Panc1 (cell line): ENCODE results near the gene POLE. TPM values are rescaled to one million over a fixed set of nuclear protein-coding genes. Genes with fewer than 3 reads are reported as not detected.

Experiments used
- ATAC-seq: fragments of 200-7000 bp; cut with Tn5 transposase; 2 replicates; pipeline ENCODE4 v1.9.1; 2020; ENCODE audit warnings: mild to moderate bottlenecking, moderate library complexity
- BruUV-seq: library from RNA; stranded (reverse); fragments of 400-500 nt; replicated peaks from 2 replicates; lab custom pipeline; 2021; lab: Mats Ljungman, UMichigan
- CTCF ChIA-PET: fragments of 300-600 bp; sonication (Branson Sonifier 250); formaldehyde crosslinking; loops from one replicate; lab custom pipeline; 2022; ENCODE audit warnings: antibody characterized with exemption; lab: Charles Lee
- POLR2A ChIA-PET: fragments of 300-600 bp; sonication (Branson Sonifier 250); formaldehyde crosslinking; loops from one replicate; lab custom pipeline; 2022; ENCODE audit warnings: antibody characterized with exemption; lab: Charles Lee
- DNase-seq: peaks from one replicate; pipeline ENCODE4 v3.0.0-alpha.2; 2010; ENCODE audit warnings: low read depth, low spot score
- H3K27ac ChIP-seq: 2 replicates; pipeline ENCODE4 v1.5.1; 2011; ENCODE audit warnings: mild to moderate bottlenecking, low read length, inconsistent platforms
- H3K27me3 ChIP-seq: fragments of 200-500 bp; sonication (Bioruptor generic); 2 replicates; pipeline ENCODE4 v1.6.0; 2014; ENCODE audit warnings: low read length, inconsistent platforms; ENCODE audit not compliant: control insufficient read depth, insufficient read depth
- H3K36me3 ChIP-seq: fragments of 200-500 bp; sonication (Bioruptor generic); 2 replicates; pipeline ENCODE4 v1.5.1; 2014; ENCODE audit warnings: inconsistent platforms, mild to moderate bottlenecking, low read length, moderate library complexity; ENCODE audit not compliant: control insufficient read depth, insufficient read depth
- H3K4me1 ChIP-seq: 2 replicates; pipeline ENCODE4 v1.5.1; 2011; ENCODE audit warnings: inconsistent platforms, mild to moderate bottlenecking, low read length, moderate library complexity; ENCODE audit not compliant: control insufficient read depth, insufficient read depth
- H3K4me3 ChIP-seq, 2 experiments: 2 replicates each; pipeline ENCODE4 v1.5.1; 2011 to 2012; ENCODE audit warnings: low read depth in 2 of 2, low read length in 2 of 2, mild to moderate bottlenecking in 2 of 2, inconsistent platforms in 1 of 2, moderate library complexity in 1 of 2
- H3K9me3 ChIP-seq: fragments of 200-500 bp; sonication (Bioruptor generic); 2 replicates; pipeline ENCODE4 v1.5.1; 2014; ENCODE audit warnings: low read depth, mild to moderate bottlenecking, inconsistent platforms, low read length, moderate library complexity; ENCODE audit not compliant: control insufficient read depth, insufficient read depth
- POLR2AphosphoS5 ChIP-seq: IDR thresholded peaks from 2 replicates; pipeline ENCODE4 v1.6.1; 2012; ENCODE audit warnings: mild to moderate bottlenecking, low read depth, low read length, moderate library complexity
- SIN3A ChIP-seq: IDR thresholded peaks from 2 replicates; pipeline ENCODE4 v1.6.1; 2012; ENCODE audit warnings: low read depth, mild to moderate bottlenecking, low read length, moderate library complexity, borderline replicate concordance; ENCODE audit not compliant: insufficient read depth
- TCF7L2 ChIP-seq: IDR thresholded peaks from 2 replicates; pipeline ENCODE4 v1.6.1; 2011; ENCODE audit warnings: mild to moderate bottlenecking, low read depth, low read length, inconsistent platforms
- in situ Hi-C: cut with HindIII; loops from 2 replicates; pipeline ENCODE4 v1.10.0; 2016; ENCODE audit warnings: low sequenced_read_pairs, low pct_unique_long_range_greater_than_20kb
- intact Hi-C: fragments of 100-400 bp; cut with micrococcal nuclease; formaldehyde crosslinking; loops from one replicate; pipeline ENCODE4 v1.10.0; 2022; ENCODE audit not compliant: unreplicated experiment
- total RNA-seq: library from RNA; stranded (reverse); gene quantifications from one replicate; pipeline ENCODE4 v1.2.1, GENCODE V29; 2021; ENCODE audit not compliant: unreplicated experiment
- TF ChIP-seq, protein P1 (sequence below), 2 experiments: IDR thresholded peaks; 2 replicates each; pipeline ENCODE4 v1.6.1; 2011 to 2012; ENCODE audit warnings: low read depth in 2 of 2, control low read depth in 1 of 2, low read length in 1 of 2, mild to moderate bottlenecking in 1 of 2, moderate library complexity in 1 of 2; ENCODE audit not compliant: insufficient read depth in 1 of 2
- TF ChIP-seq, protein P2 (sequence below): fragments of 450-650 bp; IDR thresholded peaks from 2 replicates; pipeline ENCODE4 v1.5.1; 2017; ENCODE audit warnings: mild to moderate bottlenecking

The POLE gene
- total RNA-seq, 1 experiment from 2014 or later, result 112 TPM

DNA sequence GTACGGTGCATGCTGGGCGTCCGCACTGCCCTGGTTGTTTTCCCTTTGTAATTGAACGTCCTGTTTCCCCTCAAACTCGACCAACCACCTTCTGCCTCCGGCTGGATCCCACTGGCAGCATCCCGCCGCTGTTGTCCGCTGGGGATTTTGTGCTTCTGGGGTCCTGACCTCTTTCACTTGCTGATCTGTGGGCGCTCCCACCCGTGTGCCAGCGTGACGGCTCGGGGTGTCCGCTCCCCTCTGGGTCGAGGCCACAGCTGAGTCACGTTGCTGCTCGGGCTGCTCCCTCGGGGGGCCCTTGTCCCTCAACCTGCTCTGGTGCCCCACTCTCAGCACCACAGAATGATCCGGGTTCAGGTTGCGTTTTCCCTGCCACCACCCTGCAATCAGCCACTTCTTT is 31.5 kb upstream of the POLE start:
- DNase-seq (no peak), ATAC-seq (no peak)
- intact Hi-C loops, result no loop called here
- no TSS peak for BruUV-seq
- in situ Hi-C loops, result no loop called here
- H3K4me3 ChIP-seq, result no peak overlapping the region
- no peak overlapping the region for H3K27ac ChIP-seq
- ChIA-PET CTCF (no interaction called here), POLR2A (no interaction called here)
- no peak for TF ChIP-seq TCF7L2
- no peak for TF ChIP-seq POLR2AphosphoS5
- H3K27me3 ChIP-seq, result no peaks in the 10 kb centered on the region
- peaks cover 4% of the 10 kb centered on the region for H3K4me1 ChIP-seq
- no peaks in the 10 kb centered on the region for H3K9me3 ChIP-seq
- H3K36me3 ChIP-seq, result peaks cover 5% of the 10 kb centered on the region

DNA sequence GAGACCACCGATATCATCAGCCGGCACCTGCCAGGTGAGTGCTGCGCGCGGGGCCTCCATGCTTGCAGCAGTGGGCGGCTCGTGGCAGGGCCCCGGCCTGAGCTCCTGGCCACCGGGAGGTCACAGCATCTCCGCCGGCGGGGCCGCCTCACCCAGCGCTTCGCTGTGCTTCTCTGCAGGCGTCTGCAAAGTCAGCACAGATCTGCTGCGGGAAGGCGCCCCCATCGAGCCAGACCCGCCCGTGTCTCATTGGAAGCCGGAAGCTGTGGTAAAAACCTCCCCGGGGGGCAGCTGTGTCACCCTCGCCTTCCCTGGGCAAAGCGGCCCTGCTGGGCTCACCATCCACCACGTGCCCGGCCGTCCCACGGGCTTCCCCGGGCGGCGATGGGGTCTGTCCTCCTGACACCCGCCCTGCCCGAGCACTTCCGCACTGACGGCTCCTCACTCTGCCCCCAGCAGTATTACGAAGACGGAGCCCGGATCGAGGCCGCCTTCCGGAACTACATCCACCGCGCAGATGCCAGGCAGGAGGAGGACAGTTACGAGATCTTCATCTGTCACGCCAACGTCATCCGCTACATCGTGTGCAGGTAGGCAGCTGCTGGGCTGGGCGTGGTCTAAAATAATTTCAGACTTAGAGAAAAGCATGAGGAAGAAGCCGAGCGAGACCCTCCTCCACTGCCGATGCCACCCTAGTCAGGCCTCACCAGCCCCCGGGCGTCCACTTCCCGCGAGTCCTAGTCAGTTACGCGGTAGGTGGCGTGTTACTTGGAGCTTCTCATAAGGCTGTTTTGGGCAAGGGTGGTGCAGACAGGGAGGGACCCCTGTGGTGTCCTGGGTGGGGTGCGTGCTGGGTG is 30.6 kb upstream of the POLE start:
- no peaks in the 10 kb centered on the region for H3K9me3 ChIP-seq
- DNase-seq, result no peak
- BruUV-seq, result no TSS peak
- ChIA-PET POLR2A (no interaction called here), CTCF (no interaction called here)
- peaks cover 5% of the 10 kb centered on the region for H3K36me3 ChIP-seq
- intact Hi-C loops (no loop called here), in situ Hi-C loops (no loop called here)
- H3K4me3 ChIP-seq, result no peak overlapping the region
- H3K27me3 ChIP-seq, result no peaks in the 10 kb centered on the region
- peak; percentile 35 for ATAC-seq
- TF ChIP-seq POLR2AphosphoS5 (no peak), SIN3A (no peak), TCF7L2 (no peak)
- TF ChIP-seq, protein P1, sequence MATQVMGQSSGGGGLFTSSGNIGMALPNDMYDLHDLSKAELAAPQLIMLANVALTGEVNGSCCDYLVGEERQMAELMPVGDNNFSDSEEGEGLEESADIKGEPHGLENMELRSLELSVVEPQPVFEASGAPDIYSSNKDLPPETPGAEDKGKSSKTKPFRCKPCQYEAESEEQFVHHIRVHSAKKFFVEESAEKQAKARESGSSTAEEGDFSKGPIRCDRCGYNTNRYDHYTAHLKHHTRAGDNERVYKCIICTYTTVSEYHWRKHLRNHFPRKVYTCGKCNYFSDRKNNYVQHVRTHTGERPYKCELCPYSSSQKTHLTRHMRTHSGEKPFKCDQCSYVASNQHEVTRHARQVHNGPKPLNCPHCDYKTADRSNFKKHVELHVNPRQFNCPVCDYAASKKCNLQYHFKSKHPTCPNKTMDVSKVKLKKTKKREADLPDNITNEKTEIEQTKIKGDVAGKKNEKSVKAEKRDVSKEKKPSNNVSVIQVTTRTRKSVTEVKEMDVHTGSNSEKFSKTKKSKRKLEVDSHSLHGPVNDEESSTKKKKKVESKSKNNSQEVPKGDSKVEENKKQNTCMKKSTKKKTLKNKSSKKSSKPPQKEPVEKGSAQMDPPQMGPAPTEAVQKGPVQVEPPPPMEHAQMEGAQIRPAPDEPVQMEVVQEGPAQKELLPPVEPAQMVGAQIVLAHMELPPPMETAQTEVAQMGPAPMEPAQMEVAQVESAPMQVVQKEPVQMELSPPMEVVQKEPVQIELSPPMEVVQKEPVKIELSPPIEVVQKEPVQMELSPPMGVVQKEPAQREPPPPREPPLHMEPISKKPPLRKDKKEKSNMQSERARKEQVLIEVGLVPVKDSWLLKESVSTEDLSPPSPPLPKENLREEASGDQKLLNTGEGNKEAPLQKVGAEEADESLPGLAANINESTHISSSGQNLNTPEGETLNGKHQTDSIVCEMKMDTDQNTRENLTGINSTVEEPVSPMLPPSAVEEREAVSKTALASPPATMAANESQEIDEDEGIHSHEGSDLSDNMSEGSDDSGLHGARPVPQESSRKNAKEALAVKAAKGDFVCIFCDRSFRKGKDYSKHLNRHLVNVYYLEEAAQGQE (IDR thresholded peaks at IDR 0.05; ENCODE audit: insufficient read depth in 1 of 2, low read depth in 2 of 2, low read length in 1 of 2), result no peak
- TF ChIP-seq, protein P2, sequence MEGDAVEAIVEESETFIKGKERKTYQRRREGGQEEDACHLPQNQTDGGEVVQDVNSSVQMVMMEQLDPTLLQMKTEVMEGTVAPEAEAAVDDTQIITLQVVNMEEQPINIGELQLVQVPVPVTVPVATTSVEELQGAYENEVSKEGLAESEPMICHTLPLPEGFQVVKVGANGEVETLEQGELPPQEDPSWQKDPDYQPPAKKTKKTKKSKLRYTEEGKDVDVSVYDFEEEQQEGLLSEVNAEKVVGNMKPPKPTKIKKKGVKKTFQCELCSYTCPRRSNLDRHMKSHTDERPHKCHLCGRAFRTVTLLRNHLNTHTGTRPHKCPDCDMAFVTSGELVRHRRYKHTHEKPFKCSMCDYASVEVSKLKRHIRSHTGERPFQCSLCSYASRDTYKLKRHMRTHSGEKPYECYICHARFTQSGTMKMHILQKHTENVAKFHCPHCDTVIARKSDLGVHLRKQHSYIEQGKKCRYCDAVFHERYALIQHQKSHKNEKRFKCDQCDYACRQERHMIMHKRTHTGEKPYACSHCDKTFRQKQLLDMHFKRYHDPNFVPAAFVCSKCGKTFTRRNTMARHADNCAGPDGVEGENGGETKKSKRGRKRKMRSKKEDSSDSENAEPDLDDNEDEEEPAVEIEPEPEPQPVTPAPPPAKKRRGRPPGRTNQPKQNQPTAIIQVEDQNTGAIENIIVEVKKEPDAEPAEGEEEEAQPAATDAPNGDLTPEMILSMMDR, result no peak
- H3K4me1 ChIP-seq, result no peaks in the 10 kb centered on the region; the same call in none of the 2 replicates
- H3K27ac ChIP-seq, result no peak overlapping the region

DNA sequence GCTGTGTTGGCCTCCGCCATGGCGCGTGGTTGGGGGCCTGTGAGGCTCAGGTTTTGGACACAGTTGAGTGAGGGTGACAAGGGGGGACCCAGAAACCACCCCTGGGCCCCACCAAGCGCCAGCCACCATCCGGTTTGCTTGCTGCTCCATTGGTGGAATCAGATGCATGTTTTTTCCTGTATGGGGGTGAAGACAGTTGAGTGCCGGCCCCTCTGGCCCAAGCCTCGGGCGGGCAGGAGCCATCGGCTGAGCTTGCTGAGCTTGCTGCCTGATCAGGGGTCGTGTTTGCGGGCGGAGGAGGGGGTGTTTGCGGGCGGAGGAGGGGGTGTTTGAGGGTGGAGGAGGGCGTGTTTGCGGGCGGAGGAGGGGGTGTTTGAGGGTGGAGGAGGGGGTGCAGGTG is 29.9 kb upstream of the POLE start:
- Histone ChIP-seq H3K36me3 (peaks cover 5% of the 10 kb centered on the region), H3K27ac (no peak overlapping the region), H3K4me3 (no peak overlapping the region), H3K9me3 (no peaks in the 10 kb centered on the region), H3K4me1 (peaks cover 4% of the 10 kb centered on the region), H3K27me3 (no peaks in the 10 kb centered on the region)
- in situ Hi-C loops, result no loop called here
- TF ChIP-seq TCF7L2 (no peak), SIN3A (no peak), POLR2AphosphoS5 (no peak)
- TF ChIP-seq, protein P1 (IDR thresholded peaks at IDR 0.05; ENCODE audit: insufficient read depth in 1 of 2, low read depth in 2 of 2, low read length in 1 of 2), result no peak
- TF ChIP-seq, protein P2, result no peak
- ChIA-PET CTCF (no interaction called here), POLR2A (no interaction called here)
- intact Hi-C loops, result no loop called here
- no TSS peak for BruUV-seq
- DNase-seq (no peak), ATAC-seq (no peak)
